Ishikawa (cell line): Measurements from ENCODE around the gene ALX1.

ENCODE experiments used
- CEBPB ChIP-seq: IDR thresholded peaks from 2 replicates; pipeline ENCODE4 v1.6.1; 2012
- CREB1 ChIP-seq: IDR thresholded peaks from 2 replicates; pipeline ENCODE4 v1.6.1; 2012; ENCODE audit warnings: low read depth
- EGR1 ChIP-seq: IDR thresholded peaks from 2 replicates; pipeline ENCODE4 v1.6.1; 2012
- EP300 ChIP-seq: IDR thresholded peaks from 2 replicates; pipeline ENCODE4 v1.6.1; 2012; ENCODE audit warnings: borderline replicate concordance
- FOXM1 ChIP-seq: IDR thresholded peaks from 2 replicates; pipeline ENCODE4 v1.6.1; 2012; ENCODE audit warnings: low read depth, borderline replicate concordance
- NFIC ChIP-seq: IDR thresholded peaks from 2 replicates; pipeline ENCODE4 v1.6.1; 2012
- RAD21 ChIP-seq: IDR thresholded peaks from 2 replicates; pipeline ENCODE4 v1.6.1; 2012; ENCODE audit warnings: low read depth
- TAF1 ChIP-seq: IDR thresholded peaks from 2 replicates; pipeline ENCODE4 v1.6.1; 2012; ENCODE audit warnings: low read depth, mild to moderate bottlenecking
- TCF12 ChIP-seq: IDR thresholded peaks from 2 replicates; pipeline ENCODE4 v1.6.1; 2012; ENCODE audit warnings: low read depth
- TEAD4 ChIP-seq: IDR thresholded peaks from 2 replicates; pipeline ENCODE4 v1.6.1; 2012
- YY1 ChIP-seq: IDR thresholded peaks from 2 replicates; pipeline ENCODE4 v1.6.1; 2012; ENCODE audit warnings: low read depth
- ZBTB7A ChIP-seq: IDR thresholded peaks from 2 replicates; pipeline ENCODE4 v1.6.1; 2012; ENCODE audit warnings: low read depth
- TF ChIP-seq, protein P1 (sequence below): IDR thresholded peaks from 2 replicates; pipeline ENCODE4 v1.6.1; 2012
- TF ChIP-seq, protein P2 (sequence below): IDR thresholded peaks from 2 replicates; pipeline ENCODE4 v1.6.1; 2012
- TF ChIP-seq, protein P3 (sequence below): IDR thresholded peaks from 2 replicates; pipeline ENCODE4 v1.6.1; 2012; ENCODE audit warnings: low read depth, mild to moderate bottlenecking

The ALX1 gene

DNA sequence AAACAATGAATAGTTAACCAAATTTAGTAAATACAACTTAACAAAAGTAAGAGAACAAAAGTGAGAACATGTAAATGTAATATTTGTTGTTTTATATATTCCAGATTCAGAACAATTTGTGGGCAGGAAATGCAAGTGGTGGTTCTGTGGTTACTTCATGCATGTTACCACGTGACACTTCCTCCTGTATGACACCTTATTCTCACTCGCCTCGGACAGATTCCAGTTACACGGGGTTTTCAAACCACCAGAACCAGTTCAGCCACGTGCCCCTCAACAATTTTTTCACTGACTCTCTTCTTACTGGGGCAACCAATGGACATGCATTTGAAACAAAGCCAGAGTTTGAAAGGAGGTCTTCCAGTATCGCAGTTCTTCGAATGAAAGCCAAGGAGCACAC is 21.0 kb downstream of the ALX1 start:
- TF ChIP-seq, protein P1, sequence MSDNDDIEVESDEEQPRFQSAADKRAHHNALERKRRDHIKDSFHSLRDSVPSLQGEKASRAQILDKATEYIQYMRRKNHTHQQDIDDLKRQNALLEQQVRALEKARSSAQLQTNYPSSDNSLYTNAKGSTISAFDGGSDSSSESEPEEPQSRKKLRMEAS = no peak
- no peak for TF ChIP-seq ZBTB7A
- TF ChIP-seq YY1 = no peak
- TF ChIP-seq NFIC = no peak
- TF ChIP-seq RAD21 = no peak
- no peak for TF ChIP-seq CREB1
- no peak for TF ChIP-seq TEAD4

DNA sequence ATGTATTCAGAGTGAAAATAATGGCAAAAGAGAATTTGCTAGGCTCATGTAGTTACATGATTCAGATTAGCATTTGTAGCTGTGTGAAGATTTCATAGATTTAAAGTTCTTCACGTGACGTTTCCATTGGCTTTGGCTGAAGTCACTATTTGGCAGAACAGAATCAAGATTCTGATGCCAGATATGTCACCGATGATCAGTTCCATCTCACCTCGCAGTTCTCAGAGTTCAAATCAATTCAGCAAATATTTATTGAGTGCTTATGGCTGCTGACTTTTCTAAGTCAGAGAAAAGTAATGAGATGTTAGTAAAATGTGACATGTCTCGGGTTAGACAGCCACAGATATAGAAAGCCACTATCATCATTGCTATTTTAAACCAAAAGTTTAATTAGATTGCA is 28.4 kb downstream of the ALX1 start:
- no peak for TF ChIP-seq CEBPB
- TF ChIP-seq, protein P2, sequence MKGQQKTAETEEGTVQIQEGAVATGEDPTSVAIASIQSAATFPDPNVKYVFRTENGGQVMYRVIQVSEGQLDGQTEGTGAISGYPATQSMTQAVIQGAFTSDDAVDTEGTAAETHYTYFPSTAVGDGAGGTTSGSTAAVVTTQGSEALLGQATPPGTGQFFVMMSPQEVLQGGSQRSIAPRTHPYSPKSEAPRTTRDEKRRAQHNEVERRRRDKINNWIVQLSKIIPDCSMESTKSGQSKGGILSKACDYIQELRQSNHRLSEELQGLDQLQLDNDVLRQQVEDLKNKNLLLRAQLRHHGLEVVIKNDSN = no peak

DNA sequence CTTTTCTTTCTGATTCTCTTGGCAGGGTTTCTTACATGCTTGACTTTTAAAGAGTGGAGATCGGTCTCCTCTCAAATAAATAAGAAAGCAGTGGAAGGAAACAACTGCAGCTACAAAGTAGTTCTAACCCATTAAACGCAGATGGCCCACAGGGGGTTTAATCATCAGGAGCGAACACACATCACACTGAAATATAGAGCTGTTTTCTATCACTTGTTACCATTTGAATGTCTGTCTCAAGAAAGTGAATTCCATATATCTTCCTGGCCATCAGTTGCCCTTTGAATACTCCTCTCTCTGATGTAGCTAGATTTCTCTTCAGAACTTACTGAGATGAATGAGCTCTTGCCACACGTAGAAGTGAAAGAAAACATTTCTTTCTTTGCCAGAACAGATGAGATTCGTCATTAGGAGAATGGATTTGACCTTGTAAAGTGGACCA is 29.1 kb downstream of the ALX1 start:
- TF ChIP-seq, protein P3, sequence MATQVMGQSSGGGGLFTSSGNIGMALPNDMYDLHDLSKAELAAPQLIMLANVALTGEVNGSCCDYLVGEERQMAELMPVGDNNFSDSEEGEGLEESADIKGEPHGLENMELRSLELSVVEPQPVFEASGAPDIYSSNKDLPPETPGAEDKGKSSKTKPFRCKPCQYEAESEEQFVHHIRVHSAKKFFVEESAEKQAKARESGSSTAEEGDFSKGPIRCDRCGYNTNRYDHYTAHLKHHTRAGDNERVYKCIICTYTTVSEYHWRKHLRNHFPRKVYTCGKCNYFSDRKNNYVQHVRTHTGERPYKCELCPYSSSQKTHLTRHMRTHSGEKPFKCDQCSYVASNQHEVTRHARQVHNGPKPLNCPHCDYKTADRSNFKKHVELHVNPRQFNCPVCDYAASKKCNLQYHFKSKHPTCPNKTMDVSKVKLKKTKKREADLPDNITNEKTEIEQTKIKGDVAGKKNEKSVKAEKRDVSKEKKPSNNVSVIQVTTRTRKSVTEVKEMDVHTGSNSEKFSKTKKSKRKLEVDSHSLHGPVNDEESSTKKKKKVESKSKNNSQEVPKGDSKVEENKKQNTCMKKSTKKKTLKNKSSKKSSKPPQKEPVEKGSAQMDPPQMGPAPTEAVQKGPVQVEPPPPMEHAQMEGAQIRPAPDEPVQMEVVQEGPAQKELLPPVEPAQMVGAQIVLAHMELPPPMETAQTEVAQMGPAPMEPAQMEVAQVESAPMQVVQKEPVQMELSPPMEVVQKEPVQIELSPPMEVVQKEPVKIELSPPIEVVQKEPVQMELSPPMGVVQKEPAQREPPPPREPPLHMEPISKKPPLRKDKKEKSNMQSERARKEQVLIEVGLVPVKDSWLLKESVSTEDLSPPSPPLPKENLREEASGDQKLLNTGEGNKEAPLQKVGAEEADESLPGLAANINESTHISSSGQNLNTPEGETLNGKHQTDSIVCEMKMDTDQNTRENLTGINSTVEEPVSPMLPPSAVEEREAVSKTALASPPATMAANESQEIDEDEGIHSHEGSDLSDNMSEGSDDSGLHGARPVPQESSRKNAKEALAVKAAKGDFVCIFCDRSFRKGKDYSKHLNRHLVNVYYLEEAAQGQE = no peak
- TF ChIP-seq FOXM1 = no peak
- no peak for TF ChIP-seq EP300

DNA sequence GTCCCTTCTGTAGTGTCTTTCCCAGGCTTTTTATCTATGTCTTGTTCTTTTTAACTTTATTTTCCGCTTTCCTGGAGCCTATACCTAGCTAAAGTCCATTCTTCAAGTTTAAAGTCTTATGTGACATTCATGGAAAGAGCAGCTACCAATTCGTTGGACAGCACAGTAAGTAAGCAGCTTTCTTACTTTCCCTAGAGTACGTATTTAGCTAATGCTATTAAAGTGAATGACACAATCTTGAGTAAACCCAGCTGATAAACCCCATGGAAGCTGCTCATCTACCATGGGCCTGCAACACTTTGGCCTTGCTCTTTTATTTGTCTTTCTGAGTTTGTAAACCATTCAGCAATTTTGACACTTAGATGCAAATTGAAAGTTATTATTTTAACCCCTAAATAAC is 30.0 kb downstream of the ALX1 start:
- TF ChIP-seq EGR1 = no peak
- TF ChIP-seq TAF1 = no peak
- TF ChIP-seq, protein P2 = no peak
- no peak for TF ChIP-seq YY1
- TF ChIP-seq EP300 = no peak
- no peak for TF ChIP-seq TEAD4
- no peak for TF ChIP-seq RAD21
- no peak for TF ChIP-seq CEBPB

DNA sequence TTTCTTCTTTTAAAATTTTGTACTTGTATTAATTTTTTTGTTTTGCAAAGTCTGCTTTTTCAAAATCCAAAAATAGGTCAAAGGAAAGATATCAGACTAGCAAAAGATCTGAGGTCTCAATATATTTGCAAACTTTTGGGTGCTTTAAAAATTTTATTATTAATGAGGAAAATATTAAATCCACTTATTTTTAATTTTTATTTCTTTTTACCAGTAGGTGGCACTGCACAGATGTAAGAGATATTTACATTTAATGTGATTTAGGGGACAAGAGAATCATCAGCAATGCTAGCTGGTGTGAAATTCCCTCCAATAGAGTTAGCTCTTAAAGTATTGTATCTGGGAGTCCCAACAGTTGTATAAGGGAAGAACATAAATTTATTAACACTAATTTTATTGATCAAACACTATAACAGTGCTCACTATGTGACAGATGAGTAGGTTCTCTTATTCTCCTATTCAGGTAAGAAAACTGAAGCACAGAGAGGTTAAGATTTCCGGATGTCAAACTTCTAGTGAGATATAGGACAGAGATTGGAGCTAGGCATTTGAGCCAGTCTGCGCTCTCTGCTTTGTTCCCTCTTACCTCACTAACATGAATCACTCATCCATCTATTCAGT is 30.5 kb downstream of the ALX1 start:
- TF ChIP-seq EP300 (no peak), TEAD4 (no peak), EGR1 (no peak), NFIC (no peak), ZBTB7A (no peak), CREB1 (no peak), CEBPB (no peak), RAD21 (no peak), TCF12 (no peak)
- TF ChIP-seq, protein P1 = no peak
- TF ChIP-seq, protein P2 = no peak

DNA sequence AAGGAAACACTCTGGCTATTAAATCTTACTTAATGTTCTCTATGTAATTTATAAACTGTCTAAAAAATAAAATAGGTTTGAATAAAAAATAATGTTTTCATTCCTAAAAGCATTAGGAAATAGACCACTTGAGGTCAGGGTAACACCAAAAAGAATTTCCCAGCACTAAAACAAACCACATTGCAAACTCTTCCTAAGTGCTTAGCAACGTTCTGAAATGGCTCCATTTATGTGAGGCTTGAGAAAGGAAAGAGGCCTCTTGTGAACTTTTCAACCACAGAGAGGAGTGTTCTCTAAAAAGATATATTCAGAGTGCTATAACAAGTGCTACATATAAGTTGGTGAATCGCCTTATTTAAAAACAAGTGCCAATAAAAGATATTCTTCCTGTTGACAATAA is 42.7 kb downstream of the ALX1 start:
- TF ChIP-seq, protein P2 = no peak
- TF ChIP-seq TAF1 (no peak), RAD21 (no peak), ZBTB7A (no peak), CREB1 (no peak), FOXM1 (no peak), CEBPB (no peak), TCF12 (no peak), TEAD4 (no peak), EP300 (no peak), YY1 (no peak), NFIC (no peak), EGR1 (no peak)
- TF ChIP-seq, protein P3 = no peak
- TF ChIP-seq, protein P1 = no peak
